Hematopoietic multipotent progenitor cell treated with erythropoietin and hydrocortisone succinate and interleukin-3 and kit ligand, for 6 days (in vitro differentiated cells): ENCODE data around the gene SAMD4A.

Experiments used
- DNase-seq: peaks from one replicate; pipeline ENCODE4 v3.0.0-alpha.2; 2015

Gene SAMD4A

GRCh38 chr14:54839701-54840119 lies 272.8 kb downstream of the SAMD4A start:
- no peak for DNase-seq

GRCh38 chr14:54840336-54840735 lies 273.4 kb downstream of the SAMD4A start:
- no peak for DNase-seq

- no peak for DNase-seq
Observed at GRCh38 chr14:54840798-54841197, 273.9 kb downstream of the SAMD4A start.
